Measurements from ENCODE around the gene VSIG2. TPM values are rescaled to one million over a fixed set of nuclear protein-coding genes. Genes with fewer than 3 reads are reported as not detected.

The VSIG2 gene
- total and polyA plus RNA-seq, 7 experiments from 2014 or later: 0.19 to 1.7 (median 0.82) TPM; not detected in 1

- Histone ChIP-seq H3K9me3 (ENCODE audit: control insufficient read depth in 2 of 3, low read length in 3 of 3) (no peaks in the 10 kb centered on the region), H3K27me3 (ENCODE audit: control insufficient read depth in 2 of 2, insufficient read depth in 2 of 2, low read length in 2 of 2) (no peaks in the 10 kb centered on the region), H3K27ac (ENCODE audit: low read depth, low read length) (peak overlapping the region; percentile 93), H3K4me3 (ENCODE audit: low read length) (peak overlapping the region; percentile 71), H3K36me3 (ENCODE audit: control insufficient read depth in 2 of 3, insufficient read depth in 3 of 3, low read length in 3 of 3) (peaks cover 0 to 3% (median 0%) of the 10 kb centered on the region in 3 experiments), H3K4me1 (ENCODE audit: control insufficient read depth in 2 of 2, insufficient read depth in 2 of 2, low read length in 2 of 2) (peaks cover 8 to 14% of the 10 kb centered on the region in 2 donors)
- ChIA-PET CTCF (interaction anchor here (0.7 to 2.7 kb wide), 6 partner anchors 9 to 154 kb away, joined by 3 to 18 read pairs (median 4); no protein-coding TSS in a partner anchor), POLR2A (interaction anchor here (0.7 to 5.1 kb wide), 7 partner anchors 36 to 177 kb away, joined by 3 to 29 read pairs (median 5); partner anchors contain the start of genes CCDC15, SIAE, SPA17 and TBRG1)
- H3K4me1 Mint-ChIP-seq: peaks cover 13 to 42% (median 32%) of the 10 kb centered on the region in 7 donors
- no peaks in the 10 kb centered on the region for H3K9me3 Mint-ChIP-seq
- DNase-seq (peak in 1 of 9 donors; percentile 7), ATAC-seq (no peak)
- H3K27me3 Mint-ChIP-seq: peaks cover 0 to 15% (median 0%) of the 10 kb centered on the region in 5 donors
- H3K27ac Mint-ChIP-seq: peak overlapping the region; percentile 85 to 98 (median 94)
- peak overlapping the region; percentile 88 to 97 (median 96) for H3K4me3 Mint-ChIP-seq
- no peaks in the 10 kb centered on the region for H3K36me3 Mint-ChIP-seq
- intact Hi-C loops (cut with micrococcal nuclease): loop anchor here (1.0 to 5.0 kb wide), 3 partner anchors 78 to 1088 kb away; partner anchors contain the start of genes HYLS1 (in 1 of the 2) and TBRG1 (in 1 of the 2)
Measured at GRCh38 chr11:124798991-124799347, 46.9 kb upstream of the VSIG2 start.

- Histone ChIP-seq H3K27me3 (ENCODE audit: control insufficient read depth in 2 of 2, insufficient read depth in 2 of 2, low read length in 2 of 2) (no peaks in the 10 kb centered on the region), H3K9me3 (ENCODE audit: control insufficient read depth in 2 of 3, low read length in 3 of 3) (no peaks in the 10 kb centered on the region), H3K4me1 (ENCODE audit: control insufficient read depth in 2 of 2, insufficient read depth in 2 of 2, low read length in 2 of 2) (peaks cover 8 to 14% of the 10 kb centered on the region in 2 donors), H3K27ac (ENCODE audit: low read depth, low read length) (no peak overlapping the region), H3K36me3 (ENCODE audit: control insufficient read depth in 2 of 3, insufficient read depth in 3 of 3, low read length in 3 of 3) (peaks cover 0 to 3% (median 0%) of the 10 kb centered on the region in 3 experiments), H3K4me3 (ENCODE audit: low read length) (no peak overlapping the region)
- DNase-seq (no peak), ATAC-seq (no peak)
- no peaks in the 10 kb centered on the region for H3K36me3 Mint-ChIP-seq
- H3K4me3 Mint-ChIP-seq: no peak overlapping the region
- peaks cover 19 to 50% (median 42%) of the 10 kb centered on the region in 7 donors for H3K4me1 Mint-ChIP-seq
- H3K27ac Mint-ChIP-seq: no peak overlapping the region
- no peaks in the 10 kb centered on the region for H3K9me3 Mint-ChIP-seq
- intact Hi-C loops (cut with micrococcal nuclease): loop anchor here in 1 of 2 donors (5.0 kb wide), 1 partner anchor 1091 kb away; the partner anchor contains the start of gene HYLS1
- H3K27me3 Mint-ChIP-seq: no peaks in the 10 kb centered on the region
- ChIA-PET CTCF (interaction anchor here (5.4 kb wide), 1 partner anchor 126 kb away, joined by 51 read pairs; no protein-coding TSS in a partner anchor), POLR2A (interaction anchor here (0.6 to 1.1 kb wide), 2 partner anchors 9 to 124 kb away, joined by 3 read pairs; no protein-coding TSS in a partner anchor)
Measured at GRCh38 chr11:124796312-124796711, 44.3 kb upstream of the VSIG2 start.

- Mint-ChIP-seq H3K9me3 (no peaks in the 10 kb centered on the region), H3K4me1 (peaks cover 17 to 45% (median 41%) of the 10 kb centered on the region in 7 donors), H3K4me3 (no peak overlapping the region), H3K36me3 (no peaks in the 10 kb centered on the region), H3K27ac (peak overlapping the region in 1 of 9 donors; percentile 2), H3K27me3 (no peaks in the 10 kb centered on the region)
- CTCF ChIA-PET: interaction anchor here (0.8 to 5.4 kb wide), 12 partner anchors 10 to 149 kb away, joined by 3 to 51 read pairs (median 4); partner anchors contain the start of genes SIAE and SPA17
- ATAC-seq: peak; percentile 84
- intact Hi-C loops (cut with micrococcal nuclease): loop anchor here (1.0 to 2.0 kb wide), 5 partner anchors 17 to 149 kb away; no protein-coding TSS in a partner anchor
- H3K4me3 ChIP-seq (ENCODE audit: low read length): no peak overlapping the region
- POLR2A ChIA-PET: interaction anchor here (1.1 to 1.4 kb wide), 4 partner anchors 18 to 47 kb away, joined by 3 to 9 read pairs (median 4); no protein-coding TSS in a partner anchor
- DNase-seq: peak in 6 of 9 donors; percentile 5 to 50 (median 40)
- no peaks in the 10 kb centered on the region for H3K9me3 ChIP-seq (ENCODE audit: control insufficient read depth in 2 of 3, low read length in 3 of 3)
- peaks cover 2 to 3% of the 10 kb centered on the region in 2 donors for H3K4me1 ChIP-seq (ENCODE audit: control insufficient read depth in 2 of 2, insufficient read depth in 2 of 2, low read length in 2 of 2)
- no peak overlapping the region for H3K27ac ChIP-seq (ENCODE audit: low read depth, low read length)
- no peaks in the 10 kb centered on the region for H3K36me3 ChIP-seq (ENCODE audit: control insufficient read depth in 2 of 3, insufficient read depth in 3 of 3, low read length in 3 of 3)
- H3K27me3 ChIP-seq (ENCODE audit: control insufficient read depth in 2 of 2, insufficient read depth in 2 of 2, low read length in 2 of 2): no peaks in the 10 kb centered on the region
Measured at GRCh38 chr11:124793466-124794278, 41.6 kb upstream of the VSIG2 start.

- H3K4me1 ChIP-seq (ENCODE audit: control insufficient read depth in 2 of 2, insufficient read depth in 2 of 2, low read length in 2 of 2): no peaks in the 10 kb centered on the region
- ChIA-PET POLR2A (no interaction called here), CTCF (interaction anchor here (0.7 to 5.4 kb wide), 2 partner anchors 122 to 171 kb away, joined by 3 to 51 read pairs; no protein-coding TSS in a partner anchor)
- no peaks in the 10 kb centered on the region for H3K27me3 ChIP-seq (ENCODE audit: control insufficient read depth in 2 of 2, insufficient read depth in 2 of 2, low read length in 2 of 2)
- no peaks in the 10 kb centered on the region for H3K9me3 ChIP-seq (ENCODE audit: control insufficient read depth in 2 of 3, low read length in 3 of 3)
- intact Hi-C loops (cut with micrococcal nuclease): loop anchor here in 1 of 2 donors (2.0 kb wide), 1 partner anchor 15 kb away; no protein-coding TSS in a partner anchor
- Mint-ChIP-seq H3K27ac (peak overlapping the region in 1 of 9 donors; percentile 1), H3K27me3 (no peaks in the 10 kb centered on the region), H3K4me1 (peaks cover 13 to 39% (median 31%) of the 10 kb centered on the region in 7 donors), H3K4me3 (peak overlapping the region in 1 of 10 donors; percentile 21), H3K9me3 (no peaks in the 10 kb centered on the region), H3K36me3 (no peaks in the 10 kb centered on the region)
- H3K27ac ChIP-seq (ENCODE audit: low read depth, low read length): no peak overlapping the region
- no peak for DNase-seq
- ATAC-seq: no peak
- no peak overlapping the region for H3K4me3 ChIP-seq (ENCODE audit: low read length)
- H3K36me3 ChIP-seq (ENCODE audit: control insufficient read depth in 2 of 3, insufficient read depth in 3 of 3, low read length in 3 of 3): no peaks in the 10 kb centered on the region
Measured at GRCh38 chr11:124791626-124792341, 39.7 kb upstream of the VSIG2 start.

- no peak for ATAC-seq
- no peak for DNase-seq
- Histone ChIP-seq H3K4me3 (ENCODE audit: low read length) (no peak overlapping the region), H3K36me3 (ENCODE audit: control insufficient read depth in 2 of 3, insufficient read depth in 3 of 3, low read length in 3 of 3) (no peaks in the 10 kb centered on the region), H3K27ac (ENCODE audit: low read depth, low read length) (no peak overlapping the region), H3K27me3 (ENCODE audit: control insufficient read depth in 2 of 2, insufficient read depth in 2 of 2, low read length in 2 of 2) (no peaks in the 10 kb centered on the region), H3K4me1 (ENCODE audit: control insufficient read depth in 2 of 2, insufficient read depth in 2 of 2, low read length in 2 of 2) (no peaks in the 10 kb centered on the region), H3K9me3 (ENCODE audit: control insufficient read depth in 2 of 3, low read length in 3 of 3) (no peaks in the 10 kb centered on the region)
- no peaks in the 10 kb centered on the region for H3K36me3 Mint-ChIP-seq
- H3K4me1 Mint-ChIP-seq: peaks cover 13 to 39% (median 31%) of the 10 kb centered on the region in 7 donors
- ChIA-PET POLR2A (no interaction called here), CTCF (interaction anchor here (0.9 to 1.6 kb wide), 4 partner anchors 10 to 120 kb away, joined by 3 to 5 read pairs (median 3); no protein-coding TSS in a partner anchor)
- H3K9me3 Mint-ChIP-seq: no peaks in the 10 kb centered on the region
- intact Hi-C loops (cut with micrococcal nuclease): no loop called here
- no peak overlapping the region for H3K4me3 Mint-ChIP-seq
- H3K27ac Mint-ChIP-seq: no peak overlapping the region
- no peaks in the 10 kb centered on the region for H3K27me3 Mint-ChIP-seq
Measured at GRCh38 chr11:124788521-124788920, 36.5 kb upstream of the VSIG2 start.

- Histone ChIP-seq H3K9me3 (ENCODE audit: control insufficient read depth in 2 of 3, low read length in 3 of 3) (no peaks in the 10 kb centered on the region), H3K36me3 (ENCODE audit: control insufficient read depth in 2 of 3, insufficient read depth in 3 of 3, low read length in 3 of 3) (no peaks in the 10 kb centered on the region), H3K4me3 (ENCODE audit: low read length) (no peak overlapping the region), H3K27me3 (ENCODE audit: control insufficient read depth in 2 of 2, insufficient read depth in 2 of 2, low read length in 2 of 2) (no peaks in the 10 kb centered on the region), H3K4me1 (ENCODE audit: control insufficient read depth in 2 of 2, insufficient read depth in 2 of 2, low read length in 2 of 2) (no peaks in the 10 kb centered on the region), H3K27ac (ENCODE audit: low read depth, low read length) (no peak overlapping the region)
- DNase-seq (no peak), ATAC-seq (no peak)
- H3K36me3 Mint-ChIP-seq: peaks cover 0 to 4% (median 3%) of the 10 kb centered on the region in 5 donors
- ChIA-PET POLR2A (no interaction called here), CTCF (interaction anchor here (0.9 to 2.0 kb wide), 2 partner anchors 10 to 115 kb away, joined by 4 to 6 read pairs; no protein-coding TSS in a partner anchor)
- H3K27me3 Mint-ChIP-seq: no peaks in the 10 kb centered on the region
- H3K27ac Mint-ChIP-seq: no peak overlapping the region
- intact Hi-C loops (cut with micrococcal nuclease): no loop called here
- no peak overlapping the region for H3K4me3 Mint-ChIP-seq
- H3K4me1 Mint-ChIP-seq: peaks cover 0 to 21% (median 7%) of the 10 kb centered on the region in 7 donors
- H3K9me3 Mint-ChIP-seq: no peaks in the 10 kb centered on the region
Measured at GRCh38 chr11:124784051-124784450, 32.0 kb upstream of the VSIG2 start.
